Endothelial cell of umbilical vein (primary cell): Measurements from ENCODE around the gene DDX4. TPM values are rescaled to one million over a fixed set of nuclear protein-coding genes. Genes with fewer than 3 reads are reported as not detected.
A peak's percentile ranks its signal among the peaks of the same experiment; 100 is the strongest.

Experiments
- BruUV-seq: library from RNA; stranded (reverse); fragments of 400-500 nt; replicated peaks from 2 replicates; lab custom pipeline; 2021; lab: Mats Ljungman, UMichigan
- CTCF ChIA-PET: fragments of 300-600, 350-600 bp; sonication (Branson Sonifier 250); formaldehyde crosslinking; loops from one replicate; lab custom pipeline; 2021; ENCODE audit warnings: antibody characterized with exemption, inconsistent platforms; lab: Charles Lee
- POLR2A ChIA-PET: fragments of 300-600, 350-600 bp; sonication (Branson Sonifier 250); formaldehyde crosslinking; loops from one replicate; lab custom pipeline; 2021; ENCODE audit warnings: antibody characterized with exemption, inconsistent platforms; lab: Charles Lee
- DNase-seq: peaks from one replicate; pipeline ENCODE4 v3.0.0-alpha.2; 2011; ENCODE audit warnings: low read depth, low spot score
- FAIRE-seq: peaks from 2 replicates; lab custom pipeline; 2011; peaks lifted over from hg19 to GRCh38; lab: Jason Lieb, UNC
- H2AFZ ChIP-seq: 2 replicates; pipeline ENCODE4 v1.6.0; 2012; ENCODE audit warnings: low read depth, low read length, control low read depth, inconsistent platforms
- H3K27ac ChIP-seq: 2 replicates; pipeline ENCODE4 v1.5.1; 2011; ENCODE audit warnings: low read depth, mild to moderate bottlenecking, control low read depth, low read length, moderate library complexity; ENCODE audit not compliant: insufficient read depth
- H3K27me3 ChIP-seq, 2 experiments: 2 replicates each; pipeline versions ENCODE4 v1.6.0 to v1.6.1; 2011; ENCODE audit warnings: low read length in 2 of 2, mixed read lengths in 1 of 2; ENCODE audit not compliant: control insufficient read depth in 2 of 2, insufficient read depth in 2 of 2
- H3K36me3 ChIP-seq, 2 experiments: 2 replicates in 1 of 2; 3 replicates in 1 of 2; pipeline ENCODE4 v1.5.1; 2011; ENCODE audit warnings: low read length in 2 of 2, mild to moderate bottlenecking in 1 of 2, moderate library complexity in 1 of 2; ENCODE audit not compliant: control insufficient read depth in 2 of 2, insufficient read depth in 2 of 2; ENCODE audit errors: extremely low read depth in 1 of 2
- H3K4me1 ChIP-seq: 3 replicates; pipeline ENCODE4 v1.5.1; 2011; ENCODE audit warnings: mild to moderate bottlenecking, low read length; ENCODE audit not compliant: control insufficient read depth, insufficient read depth; ENCODE audit errors: extremely low read depth
- H3K4me2 ChIP-seq: 2 replicates; pipeline ENCODE4 v1.6.1; 2011; ENCODE audit warnings: low read length, control low read depth, mixed read lengths; ENCODE audit not compliant: insufficient read depth
- H3K4me3 ChIP-seq, 3 experiments: fragments of 200-600 bp in 1 of 3; sonication (generic), shearing (Covaris generic) in 1 of 3; replicated peaks in 1 of 3; 2 replicates each; pipeline ENCODE4 v1.5.1; 2011 to 2016; ENCODE audit warnings: control low read depth in 3 of 3, low read length in 3 of 3, mild to moderate bottlenecking in 2 of 3, inconsistent platforms in 1 of 3, low read depth in 1 of 3, moderate library complexity in 1 of 3; ENCODE audit not compliant: insufficient read depth in 1 of 3
- H3K79me2 ChIP-seq: 2 replicates; pipeline ENCODE4 v1.6.0; 2012; ENCODE audit warnings: low read length, inconsistent platforms; ENCODE audit not compliant: control insufficient read depth, insufficient read depth
- H3K9ac ChIP-seq: replicated peaks from 2 replicates; pipeline ENCODE3; 2011; ENCODE audit warnings: low read length, control low read depth; ENCODE audit not compliant: insufficient read depth; ENCODE audit errors: extremely low read depth
- H3K9me1 ChIP-seq: replicated peaks from 3 replicates; pipeline ENCODE4 v1.6.0; 2011; ENCODE audit warnings: mild to moderate bottlenecking, low read length; ENCODE audit not compliant: control insufficient read depth, insufficient read depth; ENCODE audit errors: extremely low read depth
- H3K9me3 ChIP-seq: replicated peaks from 2 replicates; pipeline ENCODE4 v1.5.1; 2012; ENCODE audit warnings: low read length, inconsistent platforms; ENCODE audit not compliant: control insufficient read depth, insufficient read depth
- H4K20me1 ChIP-seq: replicated peaks from 2 replicates; pipeline ENCODE3; 2011; ENCODE audit warnings: mild to moderate bottlenecking, low read length; ENCODE audit not compliant: control insufficient read depth, insufficient read depth; ENCODE audit errors: extremely low read depth
- EZH2 ChIP-seq: IDR thresholded peaks from 2 replicates; pipeline ENCODE4 v1.6.1; 2012; ENCODE audit warnings: borderline replicate concordance, low read depth, mild to moderate bottlenecking, moderate library complexity, low read length, inconsistent platforms; ENCODE audit not compliant: severe bottlenecking
- FOS ChIP-seq: IDR thresholded peaks from 2 replicates; pipeline ENCODE4 v1.6.1; 2011; ENCODE audit warnings: mild to moderate bottlenecking, low read length, moderate library complexity, borderline replicate concordance; ENCODE audit not compliant: insufficient read depth
- GATA2 ChIP-seq: IDR thresholded peaks from 2 replicates; pipeline ENCODE4 v1.7.0; 2011; ENCODE audit warnings: low read depth, mild to moderate bottlenecking, moderate library complexity, mixed read lengths, low read length; ENCODE audit not compliant: insufficient read length, insufficient read depth
- JUN ChIP-seq: IDR thresholded peaks from 2 replicates; pipeline ENCODE4 v1.6.1; 2011; ENCODE audit warnings: borderline replicate concordance, low read depth; ENCODE audit not compliant: insufficient read length, insufficient read depth
- MYC ChIP-seq: IDR thresholded peaks from one replicate; pipeline ENCODE4 v1.6.1; 2011; ENCODE audit warnings: mild to moderate bottlenecking, low read depth, low read length
- POLR2A ChIP-seq: IDR thresholded peaks from 2 replicates; pipeline ENCODE4 v1.6.1; 2012; ENCODE audit warnings: low read depth, mild to moderate bottlenecking, control low read depth, low read length
- POLR2AphosphoS5 ChIP-seq: IDR thresholded peaks from 2 replicates; pipeline ENCODE4 v1.6.1; 2012; ENCODE audit warnings: low read depth, mild to moderate bottlenecking, control low read depth, low read length, moderate library complexity; ENCODE audit not compliant: insufficient read depth
- dilution Hi-C: fragments of 300-500 bp; cut with MboI; formaldehyde crosslinking; loops from one replicate; pipeline ENCODE4 v1.15.0; 2019; ENCODE audit warnings: low sequenced_read_pairs; ENCODE audit not compliant: extremely low pct_ligation_motif_present
- intact Hi-C: fragments of 100-400 bp; cut with micrococcal nuclease; formaldehyde crosslinking; loops from one replicate; pipeline ENCODE4 v1.10.0; 2022
- polyA plus RNA-seq, 4 experiments: library from polyadenylated mRNA; depleted of rRNA in 3 of 4; stranded (reverse) in 3 of 4; unstranded in 1 of 4; fragments of >200 nt; gene quantifications; 2 replicates each; pipeline versions ENCODE4 v1.2.1 to v1.2.3, GENCODE V29; 2011 to 2012; ENCODE audit warnings: missing spikeins in 1 of 4
- total RNA-seq: library from RNA; stranded (reverse); gene quantifications from 2 replicates; pipeline ENCODE4 v1.2.3, GENCODE V29; 2021
- TF ChIP-seq, protein P1 (sequence below): IDR thresholded peaks from 2 replicates; pipeline ENCODE4 v1.6.1; 2011; ENCODE audit not compliant: insufficient read depth, insufficient read length
- TF ChIP-seq, protein P2 (sequence below), 2 donors: IDR thresholded peaks; 1 replicate in 1 of 2; 2 replicates in 1 of 2; pipeline ENCODE4 v1.5.1; 2011; ENCODE audit warnings: low read length in 2 of 2, mild to moderate bottlenecking in 2 of 2, moderate library complexity in 2 of 2, control low read depth in 1 of 2, inconsistent platforms in 1 of 2, low read depth in 1 of 2; ENCODE audit not compliant: insufficient read depth in 1 of 2; ENCODE audit errors: extremely low read depth in 1 of 2

DDX4 gene
- total and polyA plus RNA-seq, 2 donors (not counting 3 experiments of a cell fraction or from before 2014, with no cell fraction given): not detected

DNA sequence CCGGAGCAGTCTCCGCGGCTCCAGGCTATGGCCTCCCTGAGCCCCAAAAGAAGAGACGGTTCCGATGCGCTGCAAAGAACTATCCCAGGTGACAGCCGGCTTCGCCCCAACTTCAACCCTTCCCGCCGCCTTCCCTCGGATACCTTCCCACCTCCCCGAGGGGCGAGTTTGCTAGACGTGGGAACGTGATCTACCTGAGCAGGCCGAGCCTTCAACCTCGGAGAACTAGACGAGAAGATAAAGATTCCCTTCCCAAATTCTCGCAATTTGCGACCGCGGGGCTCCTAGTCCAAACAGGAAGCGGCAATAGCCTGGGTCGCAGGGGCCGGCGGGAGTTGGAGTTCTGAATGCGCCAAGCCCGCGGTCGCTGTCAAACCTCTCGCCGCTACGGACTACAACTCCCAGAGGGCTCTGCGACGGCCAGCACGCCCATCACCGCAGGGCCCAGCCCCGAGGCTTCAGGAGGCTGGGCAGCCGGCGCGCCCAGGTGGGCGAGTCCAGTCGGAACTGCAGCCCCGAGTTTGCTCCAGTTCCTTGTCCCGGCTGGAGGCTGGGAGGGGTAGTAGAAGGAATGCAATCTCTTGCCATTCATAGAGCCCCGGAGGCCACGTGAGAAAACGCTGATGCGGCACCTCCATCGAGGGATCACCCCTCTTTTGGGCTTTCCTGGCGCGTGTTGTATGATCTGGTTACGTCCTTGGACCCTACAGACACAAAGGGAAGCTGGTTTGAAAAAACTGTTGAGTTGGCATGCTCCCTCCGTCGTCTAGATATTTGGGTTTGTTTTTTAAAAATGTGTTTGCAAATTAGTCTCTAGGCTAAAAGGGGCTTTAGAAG lies 25.6 kb upstream of the DDX4 start, which contains the start of gene SLC38A9:
Gene SLC38A9, minus strand, starts transcription at position 302 of the 837 bp plus-strand sequence. CDS start 14,366 bp downstream, outside the sequence.
- POLR2A ChIA-PET: no interaction called here
- DNase-seq (peak; percentile 93), FAIRE-seq (peak; percentile 98)
- no peaks in the 10 kb centered on the region for H4K20me1 ChIP-seq
- no peaks in the 10 kb centered on the region for H3K36me3 ChIP-seq
- TF ChIP-seq POLR2A (peak; percentile 93), JUN (no peak), FOS (no peak), GATA2 (no peak), EZH2 (no peak), POLR2AphosphoS5 (peak; percentile 73), MYC (no peak)
- TF ChIP-seq, protein P1, sequence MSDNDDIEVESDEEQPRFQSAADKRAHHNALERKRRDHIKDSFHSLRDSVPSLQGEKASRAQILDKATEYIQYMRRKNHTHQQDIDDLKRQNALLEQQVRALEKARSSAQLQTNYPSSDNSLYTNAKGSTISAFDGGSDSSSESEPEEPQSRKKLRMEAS: no peak
- TF ChIP-seq, protein P2, sequence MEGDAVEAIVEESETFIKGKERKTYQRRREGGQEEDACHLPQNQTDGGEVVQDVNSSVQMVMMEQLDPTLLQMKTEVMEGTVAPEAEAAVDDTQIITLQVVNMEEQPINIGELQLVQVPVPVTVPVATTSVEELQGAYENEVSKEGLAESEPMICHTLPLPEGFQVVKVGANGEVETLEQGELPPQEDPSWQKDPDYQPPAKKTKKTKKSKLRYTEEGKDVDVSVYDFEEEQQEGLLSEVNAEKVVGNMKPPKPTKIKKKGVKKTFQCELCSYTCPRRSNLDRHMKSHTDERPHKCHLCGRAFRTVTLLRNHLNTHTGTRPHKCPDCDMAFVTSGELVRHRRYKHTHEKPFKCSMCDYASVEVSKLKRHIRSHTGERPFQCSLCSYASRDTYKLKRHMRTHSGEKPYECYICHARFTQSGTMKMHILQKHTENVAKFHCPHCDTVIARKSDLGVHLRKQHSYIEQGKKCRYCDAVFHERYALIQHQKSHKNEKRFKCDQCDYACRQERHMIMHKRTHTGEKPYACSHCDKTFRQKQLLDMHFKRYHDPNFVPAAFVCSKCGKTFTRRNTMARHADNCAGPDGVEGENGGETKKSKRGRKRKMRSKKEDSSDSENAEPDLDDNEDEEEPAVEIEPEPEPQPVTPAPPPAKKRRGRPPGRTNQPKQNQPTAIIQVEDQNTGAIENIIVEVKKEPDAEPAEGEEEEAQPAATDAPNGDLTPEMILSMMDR (IDR thresholded peaks at IDR 0.05; ENCODE audit: extremely low read depth in 1 of 2, insufficient read depth in 1 of 2, low read depth in 1 of 2, low read length in 2 of 2): no peak
- peak within 1 kb of the TSS; percentile 66 to 81 (median 81) for H3K4me3 ChIP-seq
- intact Hi-C loops: loop anchor here (1.0 to 5.0 kb wide), 4 partner anchors 12 to 490 kb away; no protein-coding TSS in a partner anchor
- BruUV-seq: TSS peak; percentile 12
- no peaks in the 10 kb centered on the region for H3K27me3 ChIP-seq
- peak within 1 kb of the TSS; percentile 82 for H2AFZ ChIP-seq
- H3K9ac ChIP-seq: peak within 1 kb of the TSS; percentile 72
- dilution Hi-C loops: no loop called here
- H3K9me1 ChIP-seq: no peaks in the 10 kb centered on the region
- H3K4me1 ChIP-seq: peaks cover 9% of the 10 kb centered on the region
- H3K9me3 ChIP-seq: no peaks in the 10 kb centered on the region
- peaks cover 4% of the 10 kb centered on the region for H3K79me2 ChIP-seq
- H3K4me2 ChIP-seq: peak within 1 kb of the TSS; percentile 79
- peak within 1 kb of the TSS; percentile 19 for H3K27ac ChIP-seq
- CTCF ChIA-PET: interaction anchor here (1.0 to 2.2 kb wide), 2 partner anchors 20 to 211 kb away, joined by 4 to 5 read pairs; no protein-coding TSS in a partner anchor
